GM19035 (cell line): Measurements from ENCODE around the gene SNX25.
A peak's percentile ranks its signal among the peaks of the same experiment; 100 is the strongest.
"Not testable (repeated sequence)": the region's sequence is repeated elsewhere in the genome, so short reads cannot be mapped to it uniquely, and the experiment has no call there.

Source experiments
- ATAC-seq: cut with Tn5 transposase; IDR thresholded peaks from one replicate; pipeline ENCODE4 v1.9.1; 2021; ENCODE audit not compliant: unreplicated experiment

SNX25 gene

GRCh38 chr4:185335579-185335978 lies 126.2 kb downstream of the SNX25 start:
- ATAC-seq: no peak

GRCh38 chr4:185339941-185340340 lies 130.5 kb downstream of the SNX25 start:
- ATAC-seq: no peak

- ATAC-seq: no peak
Observed at GRCh38 chr4:185341377-185341776, 132.0 kb downstream of the SNX25 start.

GRCh38 chr4:185341841-185342240 lies 132.4 kb downstream of the SNX25 start:
- ATAC-seq: peak; percentile 70

- peak; percentile 45 for ATAC-seq
Observed at GRCh38 chr4:185343726-185344581, 134.6 kb downstream of the SNX25 start.

GRCh38 chr4:185344743-185345538 lies 135.5 kb downstream of the SNX25 start:
- ATAC-seq: peak; percentile 49

GRCh38 chr4:185346975-185347601 lies 137.7 kb downstream of the SNX25 start:
- no peak for ATAC-seq

GRCh38 chr4:185351691-185352090 lies 142.3 kb downstream of the SNX25 start:
- ATAC-seq: no peak

- no peak for ATAC-seq
Observed at GRCh38 chr4:185352202-185352601, 142.8 kb downstream of the SNX25 start.

GRCh38 chr4:185352741-185353140 lies 143.3 kb downstream of the SNX25 start:
- no peak for ATAC-seq

GRCh38 chr4:185357211-185357610 lies 147.8 kb downstream of the SNX25 start:
- ATAC-seq: no peak

- no peak for ATAC-seq
Observed at GRCh38 chr4:185357733-185358440, 148.5 kb downstream of the SNX25 start.

GRCh38 chr4:185358514-185358913 lies 149.1 kb downstream of the SNX25 start:
- no peak for ATAC-seq

GRCh38 chr4:185358959-185359358 lies 149.6 kb downstream of the SNX25 start:
- ATAC-seq: no peak

- ATAC-seq: no peak
Observed at GRCh38 chr4:185359767-185360446, 150.5 kb downstream of the SNX25 start.

GRCh38 chr4:185361872-185362271 lies 152.5 kb downstream of the SNX25 start:
- no peak for ATAC-seq

- ATAC-seq: not testable (repeated sequence)
Observed at GRCh38 chr4:185362570-185362969, 153.2 kb downstream of the SNX25 start.

GRCh38 chr4:185363251-185363650 lies 153.9 kb downstream of the SNX25 start:
- no peak for ATAC-seq

GRCh38 chr4:185364886-185365285 lies 155.5 kb downstream of the SNX25 start:
- no peak for ATAC-seq

GRCh38 chr4:185369731-185370130 lies 160.3 kb downstream of the SNX25 start:
- ATAC-seq: no peak
